ENCODE results near the gene ULK4. TPM values are rescaled to one million over a fixed set of nuclear protein-coding genes. Genes with fewer than 3 reads are reported as not detected.

Gene ULK4
- total and polyA plus RNA-seq, 2 of the 4 experiments (the other 2 are of a cell fraction) = 2.7 to 5.0 TPM

DNA sequence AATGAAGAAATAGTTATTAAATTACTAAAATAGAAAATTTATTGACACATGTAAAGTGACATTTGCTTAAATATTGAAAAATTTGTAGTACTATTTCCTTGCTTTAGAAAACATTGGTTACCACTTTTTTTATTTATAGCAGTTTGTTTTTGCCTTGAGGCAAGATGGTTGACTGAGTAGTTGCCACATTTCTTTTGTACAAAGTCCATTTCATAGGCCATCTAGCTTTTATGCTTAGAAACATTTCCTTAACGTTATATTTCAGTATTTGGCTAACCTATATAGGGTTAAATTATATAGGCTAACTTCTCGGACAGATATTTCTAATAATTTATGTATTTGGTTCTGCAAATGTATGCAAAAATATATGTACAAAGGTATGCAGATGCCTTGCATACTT is 745.5 kb downstream of the ULK4 start:
- Histone ChIP-seq H3K56ac (ENCODE audit: extremely low read depth, insufficient read depth, low read length) (no peak overlapping the region), H3K18ac (ENCODE audit: low read depth, low read length) (no peak overlapping the region), H2BK20ac (ENCODE audit: low read depth, low read length) (no peak overlapping the region), H3K9ac (ENCODE audit: low read depth, low read length) (no peak overlapping the region), H3K9me1 (ENCODE audit: insufficient read depth, low read length) (peaks cover 13% of the 10 kb centered on the region), H4K5ac (ENCODE audit: low read depth, low read length) (no peak overlapping the region), H4K20me1 (ENCODE audit: insufficient read depth, low read length) (peaks cover 92% of the 10 kb centered on the region), H3K27ac (ENCODE audit: insufficient read depth, low read length) (no peak overlapping the region), H2AK9ac (replicated peaks; ENCODE audit: low read depth, low read length, poor library complexity) (no peak overlapping the region), H2AK5ac (ENCODE audit: low read depth, low read length) (no peak overlapping the region), H3K9me3 (ENCODE audit: control insufficient read depth, insufficient read depth, low read length) (no peaks in the 10 kb centered on the region), H3K36me3 (ENCODE audit: control insufficient read depth, insufficient read depth, low read length) (no peaks in the 10 kb centered on the region), H3K14ac (replicated peaks; ENCODE audit: low read depth, low read length) (no peak overlapping the region), H4K91ac (ENCODE audit: insufficient read depth, low read depth, low read length) (no peak overlapping the region), H2BK15ac (ENCODE audit: low read depth, low read length) (no peak overlapping the region), H3K4me1 (ENCODE audit: control insufficient read depth, insufficient read depth, low read length) (peaks cover 2% of the 10 kb centered on the region), H3K4me3 (ENCODE audit: insufficient read depth, low read depth, low read length) (no peak overlapping the region), H3K4me2 (ENCODE audit: low read depth, low read length) (no peak overlapping the region), H3K4ac (ENCODE audit: low read depth, low read length) (no peak overlapping the region), H2BK5ac (ENCODE audit: low read depth, low read length, poor library complexity, severe bottlenecking) (no peak overlapping the region), H2BK120ac (ENCODE audit: low read depth, low read length) (no peak overlapping the region), H2AFZ (replicated peaks; ENCODE audit: low read length, poor library complexity) (no peak overlapping the region), H4K8ac (ENCODE audit: low read depth in 2 of 2, low read length in 2 of 2) (no peak overlapping the region), H3K27me3 (ENCODE audit: control insufficient read depth, insufficient read depth, low read length) (no peaks in the 10 kb centered on the region), H3K79me1 (ENCODE audit: low read depth in 1 of 2, low read length in 2 of 2) (peaks cover 3 to 35% of the 10 kb centered on the region in 2 experiments; a peak in 3 of 4 replicates), H3K23ac (ENCODE audit: low read depth, low read length) (no peak overlapping the region)
- no peak for TF ChIP-seq MXI1 (IDR thresholded peaks at IDR 0.05; ENCODE audit: borderline replicate concordance, low read depth, low read length)
- TF ChIP-seq, protein P1, sequence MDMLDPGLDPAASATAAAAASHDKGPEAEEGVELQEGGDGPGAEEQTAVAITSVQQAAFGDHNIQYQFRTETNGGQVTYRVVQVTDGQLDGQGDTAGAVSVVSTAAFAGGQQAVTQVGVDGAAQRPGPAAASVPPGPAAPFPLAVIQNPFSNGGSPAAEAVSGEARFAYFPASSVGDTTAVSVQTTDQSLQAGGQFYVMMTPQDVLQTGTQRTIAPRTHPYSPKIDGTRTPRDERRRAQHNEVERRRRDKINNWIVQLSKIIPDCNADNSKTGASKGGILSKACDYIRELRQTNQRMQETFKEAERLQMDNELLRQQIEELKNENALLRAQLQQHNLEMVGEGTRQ (IDR thresholded peaks at IDR 0.05; ENCODE audit: low read depth, low read length) = no peak
- TF ChIP-seq SMC3 (IDR thresholded peaks at IDR 0.05; ENCODE audit: low read depth, low read length) = no peak
- TF ChIP-seq RAD21 (IDR thresholded peaks at IDR 0.05; ENCODE audit: low read length) = no peak
- TF ChIP-seq, protein P2, sequence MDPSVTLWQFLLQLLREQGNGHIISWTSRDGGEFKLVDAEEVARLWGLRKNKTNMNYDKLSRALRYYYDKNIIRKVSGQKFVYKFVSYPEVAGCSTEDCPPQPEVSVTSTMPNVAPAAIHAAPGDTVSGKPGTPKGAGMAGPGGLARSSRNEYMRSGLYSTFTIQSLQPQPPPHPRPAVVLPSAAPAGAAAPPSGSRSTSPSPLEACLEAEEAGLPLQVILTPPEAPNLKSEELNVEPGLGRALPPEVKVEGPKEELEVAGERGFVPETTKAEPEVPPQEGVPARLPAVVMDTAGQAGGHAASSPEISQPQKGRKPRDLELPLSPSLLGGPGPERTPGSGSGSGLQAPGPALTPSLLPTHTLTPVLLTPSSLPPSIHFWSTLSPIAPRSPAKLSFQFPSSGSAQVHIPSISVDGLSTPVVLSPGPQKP (IDR thresholded peaks at IDR 0.05; ENCODE audit: borderline replicate concordance, low read depth, low read length) = no peak
- TF ChIP-seq RCOR1 (IDR thresholded peaks at IDR 0.05; ENCODE audit: insufficient replicate concordance, low read length) = no peak
- no peak for TF ChIP-seq RFX5 (IDR thresholded peaks at IDR 0.05; ENCODE audit: low read depth, low read length)
- no peak for TF ChIP-seq CHD1 (IDR thresholded peaks at IDR 0.05; ENCODE audit: low read depth, low read length)
- dilution Hi-C loops (cut with HindIII; ENCODE audit: low sequenced_read_pairs, unreplicated experiment) (no loop called here), in situ Hi-C loops (cut with MboI; ENCODE audit: low sequenced_read_pairs) (loop anchor here (25.0 kb wide), 1 partner anchor 471 kb away; no protein-coding TSS in a partner anchor), intact Hi-C loops (cut with micrococcal nuclease) (no loop called here)
- no peak for DNase-seq
- no CpG with 5 or more reads among the region's 2 CpGs for WGBS, 2 experiments (ENCODE audit: extremely low coverage in 2 of 2, insufficient read length in 1 of 2)
- no peak for ATAC-seq (ENCODE audit: low read depth)
- no TSS peak for BruUV-seq (replicated peaks)
- POLR2A ChIA-PET (ENCODE audit: unreplicated experiment) = no interaction called here
- CTCF ChIA-PET = no interaction called here
